Nasal cavity respiratory epithelium epithelial cell of viscerocranial mucosa (primary cell): ENCODE data around the gene RAB5IF. TPM values are rescaled to one million over a fixed set of nuclear protein-coding genes. Genes with fewer than 3 reads are reported as not detected.

Experiments
- total RNA-seq: library from RNA; depleted of rRNA; stranded (reverse); fragments of >200 nt; gene quantifications from 2 replicates; pipeline ENCODE4 v1.2.3, GENCODE V29; 2014

Gene RAB5IF
- total RNA-seq, result 112 and 136 TPM in 2 replicates

GRCh38 chr20:36605399-36606157 is at the start of gene RAB5IF:
RAB5IF (plus strand) TSS chr20:36605779; CDS start chr20:36605952, 173 bp downstream.

GRCh38 chr20:36573103-36573797 is 32.3 kb upstream of the RAB5IF start, which contains the start of gene TGIF2:
TGIF2 (plus strand) TSS chr20:36573597; CDS start chr20:36578775, 5,178 bp downstream.

GRCh38 chr20:36645998-36646397 is 40.4 kb downstream of the RAB5IF start, which contains the start of gene SLA2:
SLA2 (minus strand) TSS chr20:36646196; CDS start chr20:36641335, 4,861 bp downstream.

Other genes with a start within 250 kb of the RAB5IF start
- 1.4 and 10.5 TPM in 2 replicates for gene MYL9, start 64.3 kb upstream of the RAB5IF start, total RNA-seq
- 8.3 and 8.5 TPM in 2 replicates for gene TGIF2, start 32.2 kb upstream of the RAB5IF start, total RNA-seq
- not detected in 2 replicates for gene SLA2, start 40.4 kb downstream of the RAB5IF start, total RNA-seq
- 10.3 and 16.9 TPM in 2 replicates for gene NDRG3, start 140.3 kb downstream of the RAB5IF start, total RNA-seq
- gene DSN1, start 168.0 kb downstream of the RAB5IF start, total RNA-seq, result 4.3 and 6.2 TPM in 2 replicates